DND-41 (cell line): ENCODE results near the gene IL20.

Experiments used
- ATAC-seq: fragments of 200-7000 bp; cut with Tn5 transposase; 3 replicates; pipeline ENCODE4 v1.9.1; 2021; ENCODE audit warnings: low read depth; ENCODE audit not compliant: insufficient read depth
- DNase-seq: peaks from one replicate; pipeline ENCODE4 v3.0.0-alpha.2; 2020
- H2AFZ ChIP-seq: 2 replicates; pipeline ENCODE4 v1.6.0; 2012; ENCODE audit warnings: low read depth, low read length
- H3K27ac ChIP-seq: 2 replicates; pipeline ENCODE4 v1.5.1; 2012; ENCODE audit warnings: low read length, inconsistent platforms
- H3K27me3 ChIP-seq: fragments of 200-600 bp; sonication (generic); 2 replicates; pipeline ENCODE4 v1.6.0; 2012; ENCODE audit warnings: low read length, mild to moderate bottlenecking, inconsistent platforms; ENCODE audit not compliant: insufficient read depth, poor library complexity
- H3K36me3 ChIP-seq: 2 replicates; pipeline ENCODE4 v1.5.1; 2012; ENCODE audit warnings: low read length, inconsistent platforms; ENCODE audit not compliant: insufficient read depth
- H3K4me1 ChIP-seq: 2 replicates; pipeline ENCODE4 v1.5.1; 2012; ENCODE audit warnings: mild to moderate bottlenecking, low read length; ENCODE audit not compliant: insufficient read depth
- H3K4me2 ChIP-seq: 2 replicates; pipeline ENCODE4 v1.6.0; 2012; ENCODE audit warnings: mild to moderate bottlenecking, moderate library complexity, low read length, inconsistent platforms; ENCODE audit not compliant: insufficient read depth
- H3K4me3 ChIP-seq, 2 experiments: fragments of 200-600 bp in 1 of 2; shearing (Covaris generic) in 1 of 2; 2 replicates each; pipeline ENCODE4 v1.5.1; 2012 to 2016; ENCODE audit warnings: inconsistent platforms in 2 of 2, low read length in 2 of 2, mild to moderate bottlenecking in 2 of 2, low read depth in 1 of 2, moderate library complexity in 1 of 2
- H3K79me2 ChIP-seq: 2 replicates; pipeline ENCODE4 v1.6.0; 2012; ENCODE audit warnings: low read length, inconsistent platforms; ENCODE audit not compliant: insufficient read depth
- H3K9ac ChIP-seq: 2 replicates; pipeline ENCODE4 v1.6.0; 2012; ENCODE audit warnings: low read depth, mild to moderate bottlenecking, inconsistent platforms, low read length, moderate library complexity
- H3K9me3 ChIP-seq: 2 replicates; pipeline ENCODE4 v1.5.1; 2012; ENCODE audit warnings: low read length, moderate library complexity, mild to moderate bottlenecking, inconsistent platforms; ENCODE audit not compliant: insufficient read depth, severe bottlenecking
- H4K20me1 ChIP-seq: 2 replicates; pipeline ENCODE4 v1.6.0; 2012; ENCODE audit warnings: low read length; ENCODE audit not compliant: insufficient read depth
- CTCF ChIP-seq: IDR thresholded peaks from 2 replicates; pipeline ENCODE4 v1.5.1; 2012; ENCODE audit warnings: borderline replicate concordance, low read length, moderate library complexity, mild to moderate bottlenecking; ENCODE audit not compliant: poor library complexity, severe bottlenecking; ENCODE audit errors: extremely low read depth
- EZH2 ChIP-seq: IDR thresholded peaks from 3 replicates; pipeline ENCODE4 v1.6.1; 2012; ENCODE audit warnings: borderline replicate concordance, low read depth, mild to moderate bottlenecking, moderate library complexity, low read length, inconsistent platforms; ENCODE audit not compliant: severe bottlenecking

Gene IL20

DNA sequence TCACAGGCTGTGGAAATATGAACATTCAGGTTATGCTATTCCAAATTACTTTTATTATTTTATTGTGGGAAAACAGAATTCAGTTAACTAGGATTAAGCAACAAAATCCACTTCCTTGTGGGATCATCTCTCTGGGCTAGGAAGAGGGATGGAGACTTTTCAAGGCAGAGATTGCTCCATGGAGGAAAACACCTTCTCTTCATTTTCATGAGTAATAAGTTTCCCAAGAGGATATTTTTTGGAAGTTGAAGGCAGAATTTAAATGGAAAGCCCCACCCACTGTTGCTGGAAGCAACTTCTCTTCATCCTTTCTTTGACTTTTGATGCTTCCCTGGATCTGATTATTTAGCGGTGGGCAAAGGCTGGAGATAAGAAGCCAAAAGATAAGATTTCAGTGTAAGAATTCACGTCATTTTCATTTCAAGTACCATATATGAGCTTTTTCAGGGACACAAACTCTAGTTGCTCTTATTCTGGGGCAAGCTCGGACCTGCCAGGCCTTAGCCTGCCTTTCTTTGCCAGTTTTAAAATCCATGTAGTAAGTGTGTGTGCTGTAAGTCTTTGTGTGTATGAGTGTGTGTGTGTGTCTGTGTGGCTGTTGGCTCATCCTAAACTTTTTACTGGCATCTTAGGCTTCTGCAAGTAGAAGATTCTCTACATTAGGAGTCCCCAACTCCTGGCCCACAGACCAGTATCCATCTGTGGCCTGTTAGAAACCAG is 20.1 kb downstream of the IL20 start:
- H2AFZ ChIP-seq = no peak overlapping the region
- peaks cover 2% of the 10 kb centered on the region for H3K4me1 ChIP-seq
- H3K9me3 ChIP-seq = no peaks in the 10 kb centered on the region
- H3K9ac ChIP-seq = no peak overlapping the region
- no peak for TF ChIP-seq CTCF
- TF ChIP-seq EZH2 = no peak
- no peaks in the 10 kb centered on the region for H3K27me3 ChIP-seq
- ATAC-seq (no peak), DNase-seq (no peak)
- H3K4me3 ChIP-seq = no peak overlapping the region
- H3K27ac ChIP-seq = no peak overlapping the region
- H3K79me2 ChIP-seq = no peaks in the 10 kb centered on the region
- no peak overlapping the region for H3K4me2 ChIP-seq
- H3K36me3 ChIP-seq = no peaks in the 10 kb centered on the region
- H4K20me1 ChIP-seq = no peaks in the 10 kb centered on the region

DNA sequence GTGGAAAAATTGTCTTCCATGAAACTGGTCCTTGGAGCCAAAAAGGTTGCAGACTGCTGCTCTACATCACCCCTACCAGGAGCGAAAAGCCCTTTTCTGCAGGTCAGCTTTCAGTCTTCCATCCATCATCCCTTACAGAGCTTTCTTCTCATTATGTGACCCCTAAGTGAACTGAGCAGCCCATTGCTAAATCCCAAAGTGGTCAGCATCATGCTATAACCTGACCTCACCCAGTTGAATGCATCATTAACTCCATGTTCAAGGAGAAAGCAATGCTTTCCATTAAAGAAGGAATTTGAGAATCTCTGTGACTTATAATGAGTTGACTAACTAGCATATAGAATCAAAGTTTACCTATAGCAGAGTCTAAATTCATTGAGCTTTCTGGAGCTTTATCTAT is 21.4 kb downstream of the IL20 start:
- TF ChIP-seq CTCF (no peak), EZH2 (no peak)
- Histone ChIP-seq H3K4me1 (peaks cover 8% of the 10 kb centered on the region), H3K27me3 (no peaks in the 10 kb centered on the region), H3K4me3 (no peak overlapping the region), H3K9me3 (no peaks in the 10 kb centered on the region), H3K4me2 (no peak overlapping the region), H2AFZ (no peak overlapping the region), H3K9ac (no peak overlapping the region), H4K20me1 (no peaks in the 10 kb centered on the region), H3K36me3 (no peaks in the 10 kb centered on the region), H3K79me2 (no peaks in the 10 kb centered on the region), H3K27ac (no peak overlapping the region)
- ATAC-seq = no peak
- no peak for DNase-seq

DNA sequence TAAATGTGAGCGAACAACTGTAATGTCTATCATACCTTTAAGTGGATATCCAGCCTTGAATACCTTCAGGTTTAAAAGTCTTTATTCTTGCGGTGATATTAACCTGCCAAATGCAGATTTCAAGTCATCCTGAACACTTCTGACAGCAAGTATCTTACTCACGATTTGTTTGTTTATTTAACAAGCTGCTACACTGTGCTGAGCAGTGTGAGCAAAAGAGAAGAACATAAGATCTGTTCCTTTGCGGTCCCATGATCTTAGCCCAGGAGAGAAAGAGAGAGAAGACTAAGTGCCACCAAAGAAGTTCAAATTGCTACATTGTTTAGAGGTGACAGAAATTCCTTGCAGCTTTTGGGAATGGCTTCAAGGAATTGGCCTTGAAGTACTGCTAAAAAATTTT is 22.3 kb downstream of the IL20 start:
- no peak for TF ChIP-seq CTCF
- TF ChIP-seq EZH2 = no peak
- Histone ChIP-seq H3K4me2 (no peak overlapping the region), H3K4me1 (peaks cover 8% of the 10 kb centered on the region), H3K9ac (no peak overlapping the region), H4K20me1 (no peaks in the 10 kb centered on the region), H3K4me3 (no peak overlapping the region), H3K79me2 (no peaks in the 10 kb centered on the region), H3K9me3 (no peaks in the 10 kb centered on the region), H3K36me3 (no peaks in the 10 kb centered on the region), H2AFZ (no peak overlapping the region), H3K27me3 (no peaks in the 10 kb centered on the region), H3K27ac (no peak overlapping the region)
- DNase-seq = no peak
- ATAC-seq = no peak
